GM23338 (cell line): ENCODE measurements around the gene GAK.
"Not testable (repeated sequence)": the region's sequence is repeated elsewhere in the genome, so short reads cannot be mapped to it uniquely, and the experiment has no call there.

Experiments
- CTCF ChIP-seq, 2 experiments: fragments of 200-600 bp in 1 of 2; sonication (generic) in 1 of 2; conservative IDR thresholded peaks; 2 replicates each; pipeline versions ENCODE4 v1.5.1 to v1.6.1; 2016 to 2017; ENCODE audit warnings: antibody characterized with exemption in 2 of 2, low read depth in 2 of 2, mild to moderate bottlenecking in 2 of 2, moderate library complexity in 1 of 2
- EZH2 ChIP-seq: fragments of 200-600 bp; sonication (generic); IDR thresholded peaks from one replicate; pipeline ENCODE4 v1.8.0; 2017; ENCODE audit warnings: antibody characterized with exemption, mild to moderate bottlenecking, low read depth; ENCODE audit not compliant: unreplicated experiment
- EZH2phosphoT487 ChIP-seq: fragments of 200-600 bp; sonication (generic); IDR thresholded peaks from one replicate; pipeline ENCODE4 v1.8.1; 2018; ENCODE audit warnings: antibody characterized with exemption; ENCODE audit not compliant: unreplicated experiment
- JUNB ChIP-seq: IDR thresholded peaks from one replicate; pipeline ENCODE4 v1.6.1; 2016; ENCODE audit warnings: antibody characterized with exemption; ENCODE audit not compliant: unreplicated experiment
- NANOG ChIP-seq: IDR thresholded peaks from 2 replicates; pipeline ENCODE4 v1.6.1; 2016; ENCODE audit warnings: antibody characterized with exemption, borderline replicate concordance
- POLR2AphosphoS5 ChIP-seq: IDR thresholded peaks from 2 replicates; pipeline ENCODE4 v1.6.1; 2016; ENCODE audit warnings: antibody characterized with exemption, low read depth
- REST ChIP-seq: IDR thresholded peaks from one replicate; pipeline ENCODE4 v1.6.1; 2018; ENCODE audit warnings: antibody characterized with exemption; ENCODE audit not compliant: unreplicated experiment
- STAT1 ChIP-seq: IDR thresholded peaks from one replicate; pipeline ENCODE4 v1.6.1; 2016; ENCODE audit warnings: antibody characterized with exemption; ENCODE audit not compliant: unreplicated experiment
- ZNF331 ChIP-seq: fragments of 250-450 bp; sonication (Bioruptor Pico); IDR thresholded peaks from 2 replicates; pipeline ENCODE4 v1.5.0; 2020; ENCODE audit warnings: low read depth, mild to moderate bottlenecking, moderate library complexity
- ZNF462 ChIP-seq: fragments of 250-450 bp; sonication (Bioruptor Pico); IDR thresholded peaks from 2 replicates; pipeline ENCODE4 v1.5.0; 2020; ENCODE audit warnings: mild to moderate bottlenecking, moderate library complexity

- not testable (repeated sequence) for TF ChIP-seq POLR2AphosphoS5; REST; CTCF (conservative IDR thresholded peaks at IDR 0.05; ENCODE audit: low read depth in 2 of 2); EZH2phosphoT487; ZNF462 (CRISPR knock-in tag); JUNB; NANOG; EZH2; STAT1; ZNF331
Observed at GRCh38 chr4:918591-918990, 13.5 kb downstream of the GAK start.
